Smooth muscle cell (in vitro differentiated cells): ENCODE measurements around the gene TAMALIN. TPM values are rescaled to one million over a fixed set of nuclear protein-coding genes. Genes with fewer than 3 reads are reported as not detected.

Experiments
- DNase-seq: peaks from one replicate; lab custom pipeline; 2025; ENCODE audit not compliant: unreplicated experiment; lab: John Stamatoyannopoulos, UW
- H2AFZ ChIP-seq: fragments of 200-600 bp; sonication (generic); 2 replicates; pipeline ENCODE4 v1.6.0; 2016; ENCODE audit warnings: antibody characterized with exemption, low read depth, mild to moderate bottlenecking
- H3F3A ChIP-seq: fragments of 200-600 bp; sonication (generic); 2 replicates; pipeline ENCODE4 v1.6.0; 2017; ENCODE audit warnings: antibody characterized with exemption, low read depth
- H3K27ac ChIP-seq: fragments of 200-600 bp; sonication (generic); 2 replicates; pipeline ENCODE4 v1.5.1; 2016; ENCODE audit warnings: low read depth, mild to moderate bottlenecking
- H3K27me3 ChIP-seq: fragments of 200-600 bp; sonication (generic); 2 replicates; pipeline ENCODE4 v1.6.1; 2016; ENCODE audit warnings: low read depth, mild to moderate bottlenecking
- H3K36me3 ChIP-seq: fragments of 200-600 bp; sonication (generic); 2 replicates; pipeline ENCODE4 v1.5.1; 2016; ENCODE audit warnings: low read depth
- H3K4me1 ChIP-seq: fragments of 200-600 bp; sonication (generic); 2 replicates; pipeline ENCODE4 v1.5.1; 2016; ENCODE audit warnings: low read depth
- H3K4me2 ChIP-seq: fragments of 200-600 bp; sonication (generic); 2 replicates; pipeline ENCODE4 v1.6.0; 2016; ENCODE audit warnings: mild to moderate bottlenecking
- H3K4me3 ChIP-seq: fragments of 200-600 bp; sonication (generic); 2 replicates; pipeline ENCODE4 v1.5.1; 2016; ENCODE audit warnings: mild to moderate bottlenecking
- H3K79me2 ChIP-seq: fragments of 200-600 bp; sonication (generic); 2 replicates; pipeline ENCODE4 v1.6.0; 2016; ENCODE audit warnings: low read depth, mild to moderate bottlenecking
- H3K9ac ChIP-seq: fragments of 200-600 bp; sonication (generic); 2 replicates; pipeline ENCODE4 v1.6.0; 2016; ENCODE audit warnings: low read depth
- H3K9me3 ChIP-seq: fragments of 200-600 bp; sonication (generic); replicated peaks from 2 replicates; pipeline ENCODE4 v1.5.1; 2016; ENCODE audit warnings: low read depth
- H4K20me1 ChIP-seq: fragments of 200-600 bp; sonication (generic); 2 replicates; pipeline ENCODE4 v1.6.0; 2016; ENCODE audit warnings: low read depth
- WGBS: methylation state at CpG from one replicate; pipeline ENCODE4 v1.1.7; 2016; ENCODE audit warnings: low lambda C conversion rate; 5-methylcytosine and 5-hydroxymethylcytosine counted together
- polyA plus RNA-seq: library from polyadenylated mRNA; unstranded; fragments of >200 nt; fragmentation: Nextera tagmentation; extraction: Ambion mirVana; gene quantifications from 2 replicates; pipeline ENCODE4 v1.2.1, GENCODE V29; 2016
- total RNA-seq: library from RNA; depleted of rRNA; stranded (reverse); fragments of >200 nt; gene quantifications from 2 replicates; pipeline ENCODE4 v1.2.3, GENCODE V29; 2014
- TF ChIP-seq, protein P1 (sequence below): fragments of 200-600 bp; sonication (generic); IDR thresholded peaks from 2 replicates; pipeline ENCODE4 v1.5.1; 2017; ENCODE audit warnings: borderline replicate concordance, mild to moderate bottlenecking, antibody characterized with exemption; ENCODE audit not compliant: insufficient read depth, poor library complexity, severe bottlenecking

TAMALIN gene
- total and polyA plus RNA-seq, 2 experiments from 2014 or later: 4.1 to 32.4 TPM

DNA sequence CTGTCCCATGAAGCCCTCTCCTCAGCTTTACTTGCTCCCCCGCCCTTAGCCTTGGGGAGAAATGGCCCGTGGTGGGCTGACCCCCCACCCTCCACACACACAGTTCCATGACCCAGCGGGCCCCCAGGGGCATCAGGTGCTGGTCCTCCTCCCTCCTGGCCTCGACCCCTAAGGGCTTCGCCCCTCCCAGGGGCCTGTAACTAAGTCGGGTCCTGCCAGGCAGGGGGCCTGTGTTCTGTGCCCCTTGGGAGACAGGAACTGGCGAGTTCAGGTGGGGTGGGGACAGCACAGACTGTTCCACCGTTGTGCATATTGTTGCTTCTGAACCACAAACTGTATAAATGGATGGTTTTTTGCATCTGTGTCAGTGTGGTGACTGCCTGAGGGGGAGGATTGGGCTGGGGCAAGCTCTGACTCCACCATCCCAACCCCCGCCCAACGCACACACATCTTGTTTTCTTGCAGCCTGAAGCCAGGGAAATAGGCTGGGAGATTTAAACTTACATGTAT lies 8.8 kb downstream of the TAMALIN start:
- no peak for DNase-seq
- H3K4me2 ChIP-seq: peak overlapping the region; percentile 59
- H2AFZ ChIP-seq: no peak overlapping the region
- TF ChIP-seq, protein P1, sequence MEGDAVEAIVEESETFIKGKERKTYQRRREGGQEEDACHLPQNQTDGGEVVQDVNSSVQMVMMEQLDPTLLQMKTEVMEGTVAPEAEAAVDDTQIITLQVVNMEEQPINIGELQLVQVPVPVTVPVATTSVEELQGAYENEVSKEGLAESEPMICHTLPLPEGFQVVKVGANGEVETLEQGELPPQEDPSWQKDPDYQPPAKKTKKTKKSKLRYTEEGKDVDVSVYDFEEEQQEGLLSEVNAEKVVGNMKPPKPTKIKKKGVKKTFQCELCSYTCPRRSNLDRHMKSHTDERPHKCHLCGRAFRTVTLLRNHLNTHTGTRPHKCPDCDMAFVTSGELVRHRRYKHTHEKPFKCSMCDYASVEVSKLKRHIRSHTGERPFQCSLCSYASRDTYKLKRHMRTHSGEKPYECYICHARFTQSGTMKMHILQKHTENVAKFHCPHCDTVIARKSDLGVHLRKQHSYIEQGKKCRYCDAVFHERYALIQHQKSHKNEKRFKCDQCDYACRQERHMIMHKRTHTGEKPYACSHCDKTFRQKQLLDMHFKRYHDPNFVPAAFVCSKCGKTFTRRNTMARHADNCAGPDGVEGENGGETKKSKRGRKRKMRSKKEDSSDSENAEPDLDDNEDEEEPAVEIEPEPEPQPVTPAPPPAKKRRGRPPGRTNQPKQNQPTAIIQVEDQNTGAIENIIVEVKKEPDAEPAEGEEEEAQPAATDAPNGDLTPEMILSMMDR: no peak
- H3K36me3 ChIP-seq: no peaks in the 10 kb centered on the region
- H3K4me3 ChIP-seq: no peak overlapping the region
- H3F3A ChIP-seq: no peaks in the 10 kb centered on the region
- H3K4me1 ChIP-seq: peaks cover 5% of the 10 kb centered on the region
- WGBS: 79% methylated on average over 9 of the region's 10 CpGs
- no peaks in the 10 kb centered on the region for H3K79me2 ChIP-seq
- no peak overlapping the region for H3K9ac ChIP-seq
- no peaks in the 10 kb centered on the region for H4K20me1 ChIP-seq
- H3K9me3 ChIP-seq: no peaks in the 10 kb centered on the region
- H3K27me3 ChIP-seq: no peaks in the 10 kb centered on the region
- H3K27ac ChIP-seq: no peak overlapping the region

DNA sequence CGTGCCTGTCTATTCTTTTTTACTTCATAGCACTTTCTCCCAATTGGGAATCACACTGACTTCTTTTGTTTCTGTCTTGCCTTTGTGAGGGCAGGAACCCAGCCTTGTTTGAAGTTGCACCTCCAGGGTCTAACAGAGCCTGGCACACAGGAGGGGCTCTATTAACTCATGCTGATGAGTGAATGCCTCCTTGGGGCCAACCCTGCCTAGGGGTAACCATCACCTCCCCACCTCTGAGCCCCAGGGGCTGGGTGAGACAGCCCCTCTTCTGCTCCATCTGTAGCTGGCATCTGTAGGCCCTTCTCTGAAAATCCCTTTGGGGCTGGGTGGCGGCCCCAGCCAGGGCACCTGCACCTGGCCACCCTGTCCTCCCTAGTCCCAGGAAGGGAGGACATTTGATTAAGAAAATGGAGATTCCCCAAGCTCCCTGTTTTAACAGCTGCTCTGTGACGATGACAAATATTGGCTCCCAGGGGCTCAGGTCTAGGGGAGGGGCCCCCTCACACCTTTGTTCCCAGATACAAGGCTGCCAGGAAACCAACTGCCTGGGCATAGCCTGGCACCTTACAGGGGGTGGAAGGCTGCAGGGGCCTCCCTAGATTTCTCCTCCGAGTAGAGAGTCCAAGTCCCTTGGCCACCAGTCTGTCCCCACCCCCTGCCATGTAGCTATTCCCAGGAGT lies 11.8 kb downstream of the TAMALIN start:
- no peak overlapping the region for H3K9ac ChIP-seq
- WGBS: 83% methylated on average over 4 of the region's 4 CpGs
- no peaks in the 10 kb centered on the region for H3K36me3 ChIP-seq

DNA sequence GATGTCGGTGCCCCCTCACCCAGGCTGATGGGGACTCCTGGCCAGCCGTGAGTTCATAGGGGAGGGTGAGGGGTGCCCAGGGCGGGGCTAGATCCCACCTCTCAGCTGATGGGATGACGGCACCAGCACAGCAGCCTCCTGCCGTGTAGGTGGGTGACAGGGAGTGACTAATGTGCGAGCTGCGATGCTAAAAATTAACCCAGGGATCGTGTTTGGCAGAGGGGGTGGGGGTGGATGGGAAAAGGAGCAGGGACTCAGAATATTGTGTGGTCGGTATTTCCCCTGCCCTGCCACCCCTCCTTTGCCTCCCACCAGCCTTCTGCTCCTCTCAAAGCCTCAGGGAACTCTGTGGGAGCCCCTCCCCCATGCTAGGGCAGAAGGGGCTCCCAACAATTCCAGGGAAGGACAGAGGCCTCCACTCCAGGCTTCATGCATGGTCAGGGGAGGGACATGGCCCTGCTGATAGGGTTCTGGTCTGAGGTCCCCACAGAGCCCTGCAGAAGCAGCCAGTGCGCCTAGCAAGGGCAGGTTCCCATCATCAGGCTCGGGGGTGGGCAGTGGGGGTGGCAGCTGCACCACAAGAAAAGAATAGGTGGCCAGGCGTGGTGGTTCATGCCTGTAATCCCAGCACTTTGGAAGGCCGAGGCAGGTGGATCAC lies 12.5 kb downstream of the TAMALIN start:
- Histone ChIP-seq H3K4me3 (no peak overlapping the region), H3K4me2 (no peak overlapping the region), H3K9me3 (no peaks in the 10 kb centered on the region), H3K27me3 (no peaks in the 10 kb centered on the region), H3K79me2 (no peaks in the 10 kb centered on the region), H3K4me1 (no peaks in the 10 kb centered on the region), H4K20me1 (no peaks in the 10 kb centered on the region), H2AFZ (no peak overlapping the region), H3K36me3 (no peaks in the 10 kb centered on the region), H3K27ac (no peak overlapping the region), H3F3A (no peaks in the 10 kb centered on the region), H3K9ac (no peak overlapping the region)
- DNase-seq: no peak
- TF ChIP-seq, protein P1: no peak
- WGBS: 66% methylated on average over 13 of the region's 13 CpGs

More for the DNA sequence above, 11.8 kb downstream of the TAMALIN start:
- no peaks in the 10 kb centered on the region for H4K20me1 ChIP-seq
- H3K79me2 ChIP-seq: no peaks in the 10 kb centered on the region
- no peak for DNase-seq
- no peaks in the 10 kb centered on the region for H3K27me3 ChIP-seq
- TF ChIP-seq, protein P1: no peak
- no peak overlapping the region for H3K4me3 ChIP-seq
- no peak overlapping the region for H3K4me2 ChIP-seq
- no peak overlapping the region for H2AFZ ChIP-seq
- H3K27ac ChIP-seq: no peak overlapping the region
- H3F3A ChIP-seq: no peaks in the 10 kb centered on the region
- H3K4me1 ChIP-seq: no peaks in the 10 kb centered on the region
- H3K9me3 ChIP-seq: no peaks in the 10 kb centered on the region
